C4-2B (cell line): ENCODE results near the gene PRSS27.
"Not testable (repeated sequence)": the region's sequence is repeated elsewhere in the genome, so short reads cannot be mapped to it uniquely, and the experiment has no call there.

Experiments
- ZFX ChIP-seq: fragments of 450-650 bp; IDR thresholded peaks from 2 replicates; pipeline ENCODE4 v1.6.1; 2017
- TF ChIP-seq, protein P1 (sequence below): fragments of 450-650 bp; conservative IDR thresholded peaks from 2 replicates; pipeline ENCODE4 v1.5.1; 2017; ENCODE audit warnings: mild to moderate bottlenecking

DNA sequence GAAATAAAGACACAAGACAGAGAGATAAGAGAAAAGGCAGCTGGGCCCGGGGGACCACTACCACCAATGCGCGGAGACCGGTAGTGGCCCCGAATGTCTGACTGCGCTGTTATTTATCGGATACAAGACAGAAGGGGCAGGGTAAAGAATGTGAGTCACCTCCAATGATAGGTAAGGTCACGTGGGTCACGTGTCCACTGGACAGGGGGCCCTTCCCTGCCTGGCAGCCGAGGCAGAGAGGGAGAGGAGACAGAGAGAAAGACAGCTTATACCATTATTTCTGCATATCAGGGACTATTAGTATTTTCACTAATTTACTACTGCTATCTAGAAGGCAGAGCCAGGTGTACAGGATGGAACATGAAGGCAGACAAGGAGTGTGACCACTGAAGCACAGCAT is 50.4 kb downstream of the PRSS27 start:
- TF ChIP-seq, protein P1, sequence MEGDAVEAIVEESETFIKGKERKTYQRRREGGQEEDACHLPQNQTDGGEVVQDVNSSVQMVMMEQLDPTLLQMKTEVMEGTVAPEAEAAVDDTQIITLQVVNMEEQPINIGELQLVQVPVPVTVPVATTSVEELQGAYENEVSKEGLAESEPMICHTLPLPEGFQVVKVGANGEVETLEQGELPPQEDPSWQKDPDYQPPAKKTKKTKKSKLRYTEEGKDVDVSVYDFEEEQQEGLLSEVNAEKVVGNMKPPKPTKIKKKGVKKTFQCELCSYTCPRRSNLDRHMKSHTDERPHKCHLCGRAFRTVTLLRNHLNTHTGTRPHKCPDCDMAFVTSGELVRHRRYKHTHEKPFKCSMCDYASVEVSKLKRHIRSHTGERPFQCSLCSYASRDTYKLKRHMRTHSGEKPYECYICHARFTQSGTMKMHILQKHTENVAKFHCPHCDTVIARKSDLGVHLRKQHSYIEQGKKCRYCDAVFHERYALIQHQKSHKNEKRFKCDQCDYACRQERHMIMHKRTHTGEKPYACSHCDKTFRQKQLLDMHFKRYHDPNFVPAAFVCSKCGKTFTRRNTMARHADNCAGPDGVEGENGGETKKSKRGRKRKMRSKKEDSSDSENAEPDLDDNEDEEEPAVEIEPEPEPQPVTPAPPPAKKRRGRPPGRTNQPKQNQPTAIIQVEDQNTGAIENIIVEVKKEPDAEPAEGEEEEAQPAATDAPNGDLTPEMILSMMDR = not testable (repeated sequence)
- TF ChIP-seq ZFX = not testable (repeated sequence)
